ENCODE results near the gene EDIL3.

EDIL3 gene

GRCh38 chr5:84257061-84257460 is 127.6 kb downstream of the EDIL3 start:
- DNase-seq, result no peak

- DNase-seq, result peak; percentile 35
Observed at GRCh38 chr5:84255315-84255714, 129.4 kb downstream of the EDIL3 start.

GRCh38 chr5:84253946-84254345 is 130.7 kb downstream of the EDIL3 start:
- no peak for DNase-seq

- DNase-seq, result no peak
Observed at GRCh38 chr5:84251503-84251902, 133.2 kb downstream of the EDIL3 start.

GRCh38 chr5:84249918-84250630 is 134.6 kb downstream of the EDIL3 start:
- no peak for DNase-seq

GRCh38 chr5:84248013-84248412 is 136.7 kb downstream of the EDIL3 start:
- DNase-seq, result no peak

GRCh38 chr5:84242286-84242685 is 142.4 kb downstream of the EDIL3 start:
- no peak for DNase-seq

GRCh38 chr5:84239494-84239893 is 145.2 kb downstream of the EDIL3 start:
- no peak for DNase-seq

GRCh38 chr5:84237126-84237525 is 147.6 kb downstream of the EDIL3 start:
- no peak for DNase-seq

GRCh38 chr5:84231433-84231832 is 153.2 kb downstream of the EDIL3 start:
- no peak for DNase-seq

- DNase-seq, result no peak
Observed at GRCh38 chr5:84229045-84229444, 155.6 kb downstream of the EDIL3 start.

GRCh38 chr5:84228266-84228665 is 156.4 kb downstream of the EDIL3 start:
- DNase-seq, result no peak

- DNase-seq, result no peak
Observed at GRCh38 chr5:84227236-84227635, 157.4 kb downstream of the EDIL3 start.

- DNase-seq, result no peak
Observed at GRCh38 chr5:84218546-84218945, 166.1 kb downstream of the EDIL3 start.

- DNase-seq, result no peak
Observed at GRCh38 chr5:84215521-84215920, 169.2 kb downstream of the EDIL3 start.

- no peak for DNase-seq
Observed at GRCh38 chr5:84213861-84214260, 170.8 kb downstream of the EDIL3 start.

- DNase-seq, result no peak
Observed at GRCh38 chr5:84213212-84213611, 171.5 kb downstream of the EDIL3 start.

- DNase-seq, result no peak
Observed at GRCh38 chr5:84204772-84205171, 179.9 kb downstream of the EDIL3 start.

GRCh38 chr5:84202136-84202535 is 182.5 kb downstream of the EDIL3 start:
- no peak for DNase-seq

GRCh38 chr5:84197538-84197937 is 187.1 kb downstream of the EDIL3 start:
- no peak for DNase-seq

- peak; percentile 89 for DNase-seq
Observed at GRCh38 chr5:84191281-84191680, 193.4 kb downstream of the EDIL3 start.

GRCh38 chr5:84184857-84185256 is 199.8 kb downstream of the EDIL3 start:
- DNase-seq, result no peak

GRCh38 chr5:84181093-84181492 is 203.6 kb downstream of the EDIL3 start:
- no peak for DNase-seq

GRCh38 chr5:84168841-84169240 is 215.8 kb downstream of the EDIL3 start:
- no peak for DNase-seq

- no peak for DNase-seq
Observed at GRCh38 chr5:84163671-84164070, 221.0 kb downstream of the EDIL3 start.
